GM21529 (cell line): ENCODE results near the gene TMEM45B.
"Not testable (repeated sequence)": the region's sequence is repeated elsewhere in the genome, so short reads cannot be mapped to it uniquely, and the experiment has no call there.

Experiments used
- ATAC-seq: cut with Tn5 transposase; IDR thresholded peaks from one replicate; pipeline ENCODE4 v1.9.1; 2021; ENCODE audit not compliant: unreplicated experiment

Gene TMEM45B

DNA sequence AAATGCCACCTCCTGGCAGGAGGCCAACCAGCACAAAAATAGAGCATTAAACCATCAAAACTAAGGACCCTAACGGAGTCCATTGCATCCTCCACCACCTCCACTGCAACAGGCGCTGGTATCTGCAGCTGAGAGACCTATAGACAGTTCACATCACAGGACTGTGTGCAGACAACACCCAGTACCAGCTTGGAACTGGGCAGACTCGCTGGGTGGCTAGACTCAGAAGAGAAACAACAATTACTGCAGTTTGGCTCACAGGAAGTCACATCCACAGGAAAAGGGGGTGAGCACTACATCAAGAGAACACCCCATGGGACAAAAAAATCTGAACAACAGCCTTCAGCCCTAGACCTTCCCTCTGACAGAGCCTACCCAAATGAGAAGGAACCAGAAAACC lies 11.6 kb upstream of the TMEM45B start:
- no peak for ATAC-seq

DNA sequence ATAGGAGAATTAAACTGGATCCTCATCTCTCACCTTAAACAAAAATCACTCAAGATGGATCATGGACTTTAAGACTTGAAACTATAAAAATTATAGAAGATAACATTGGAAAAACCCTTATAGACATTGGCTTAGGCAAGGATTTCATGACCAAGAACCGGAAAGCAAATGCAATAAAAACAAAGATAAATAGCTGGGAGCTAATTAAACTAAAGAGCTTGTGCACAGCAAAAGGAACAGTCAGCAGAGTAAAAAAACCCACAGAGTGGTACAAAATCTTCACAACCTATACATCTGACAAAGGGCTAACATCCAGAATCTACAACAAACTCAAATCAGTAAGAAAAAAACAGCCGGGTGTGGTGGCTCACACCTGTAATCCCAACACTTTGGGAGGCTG lies 7.4 kb upstream of the TMEM45B start:
- not testable (repeated sequence) for ATAC-seq

DNA sequence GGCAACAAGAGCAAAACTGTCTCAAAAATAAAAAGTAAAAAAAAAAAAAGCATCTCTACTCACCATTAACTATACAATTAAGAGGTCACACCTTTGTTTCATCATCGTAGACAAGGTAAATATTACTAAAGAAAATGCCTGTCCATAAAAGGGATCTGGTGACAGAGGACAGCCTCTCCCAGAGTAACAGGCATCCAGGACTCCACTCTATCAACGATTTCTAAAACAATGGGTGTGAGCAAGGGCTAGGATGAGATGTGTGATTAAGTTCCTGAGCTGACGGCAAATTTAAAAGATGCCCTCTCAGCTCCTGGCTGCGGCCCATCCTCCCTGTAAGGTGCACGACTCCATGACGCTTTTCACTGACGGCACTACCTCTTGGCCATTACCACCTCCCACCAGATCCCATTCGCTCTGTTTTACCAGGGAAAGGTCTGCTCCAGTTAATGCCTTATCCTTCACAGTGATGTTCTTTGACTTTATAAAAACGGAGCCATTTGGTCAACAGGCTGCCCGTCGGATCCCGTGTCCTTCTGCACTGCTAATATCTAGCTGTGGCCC lies 2.3 kb upstream of the TMEM45B start:
- no peak for ATAC-seq

DNA sequence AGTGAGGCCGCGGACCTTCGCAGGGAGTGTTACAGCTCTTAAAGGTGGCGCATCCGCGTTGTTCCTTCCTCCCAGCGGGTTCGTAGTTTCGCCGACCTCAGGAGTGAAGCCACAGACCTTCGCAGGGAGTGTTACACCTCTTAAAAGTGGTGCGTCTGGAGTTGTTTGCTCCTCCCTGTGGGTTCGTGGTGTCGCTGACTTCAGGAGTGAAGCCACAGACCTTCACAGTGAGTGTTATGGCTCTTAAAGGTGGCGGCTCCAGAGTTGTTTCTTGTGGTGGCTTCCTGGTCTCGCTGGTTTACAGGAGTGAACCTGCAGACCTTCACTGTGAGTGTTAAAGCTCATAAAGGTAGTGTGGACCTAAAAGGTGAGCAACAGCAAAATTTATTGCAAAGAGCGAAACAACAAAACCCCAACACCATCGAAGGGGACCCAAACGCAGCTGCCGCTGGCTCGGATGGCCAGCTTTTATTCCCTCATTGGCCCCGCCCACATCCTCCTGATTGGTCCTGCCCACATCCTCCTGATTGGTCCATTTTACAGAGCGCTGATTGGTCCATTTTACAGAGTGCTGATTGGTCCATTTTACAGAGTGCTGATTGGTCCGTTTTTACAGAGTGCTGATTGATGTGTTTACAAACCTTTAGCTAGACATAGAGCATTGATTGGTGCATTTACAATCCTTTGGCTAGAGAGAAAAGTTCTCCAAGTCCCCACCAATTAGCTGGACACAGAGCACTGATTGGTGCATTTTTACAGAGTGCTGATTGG lies 1.2 kb upstream of the TMEM45B start:
- ATAC-seq: no peak

DNA sequence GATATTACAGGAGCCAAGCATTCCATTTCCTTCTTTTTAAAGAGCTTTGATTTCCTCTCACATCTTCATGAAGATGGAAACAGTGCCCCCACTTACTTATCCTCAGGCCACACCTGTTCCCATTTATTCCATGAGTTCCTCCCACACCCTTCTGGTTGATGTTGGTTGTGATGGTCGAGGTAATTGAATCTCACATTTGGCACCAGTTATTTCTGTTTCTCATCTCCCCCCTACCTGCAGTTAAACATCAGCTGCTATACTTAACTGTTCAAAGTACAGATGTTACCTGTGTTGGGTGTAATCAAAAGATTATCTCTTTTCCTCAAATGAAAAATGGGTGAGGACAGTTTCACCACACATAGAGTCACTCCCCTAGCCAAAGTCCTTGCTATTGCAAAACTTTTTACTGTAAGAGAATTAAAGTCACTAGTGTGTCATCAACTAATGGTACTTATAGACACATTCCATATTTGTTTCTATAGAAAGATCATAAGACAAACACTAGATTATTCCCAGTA lies 1.9 kb downstream of the TMEM45B start:
- no peak for ATAC-seq

DNA sequence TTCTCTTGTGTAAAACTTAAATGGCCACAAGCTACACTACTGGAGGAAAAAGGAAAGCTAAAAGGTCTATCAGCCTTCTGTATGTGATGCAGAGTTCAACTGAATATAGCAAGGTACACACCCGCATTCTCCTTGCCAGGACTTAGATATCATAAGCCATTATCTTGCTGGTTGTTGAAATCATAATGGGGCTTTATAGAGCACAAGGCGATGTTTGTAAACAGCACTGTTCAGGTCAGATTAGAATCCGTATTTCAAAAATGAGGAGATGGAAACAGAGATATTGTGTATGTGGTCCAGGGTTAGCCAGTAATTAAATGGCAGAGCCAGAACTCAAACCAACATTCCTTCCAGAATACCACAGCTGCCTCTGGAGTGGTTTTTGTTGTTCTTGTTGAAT lies 2.6 kb downstream of the TMEM45B start:
- ATAC-seq: not testable (repeated sequence)

DNA sequence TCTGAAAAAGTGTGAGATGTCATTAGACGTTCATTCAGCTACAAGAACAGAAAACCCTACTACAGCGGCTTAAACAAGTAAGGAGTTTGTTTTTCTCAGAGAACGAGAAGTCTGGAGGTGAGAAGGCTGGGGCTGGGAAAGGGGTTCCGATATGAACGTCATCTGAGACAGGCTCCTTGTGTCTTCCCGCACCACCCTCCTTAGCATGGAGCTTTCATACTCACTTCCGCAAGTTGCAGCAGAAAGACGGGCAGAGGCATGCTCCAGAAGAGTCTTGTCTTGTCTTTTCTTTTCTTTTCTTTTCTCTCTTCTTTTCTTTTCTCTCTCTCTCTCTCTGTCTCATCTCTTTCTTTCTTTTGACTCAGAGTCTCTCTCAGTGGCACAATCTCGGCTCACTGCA lies 3.6 kb downstream of the TMEM45B start:
- no peak for ATAC-seq

DNA sequence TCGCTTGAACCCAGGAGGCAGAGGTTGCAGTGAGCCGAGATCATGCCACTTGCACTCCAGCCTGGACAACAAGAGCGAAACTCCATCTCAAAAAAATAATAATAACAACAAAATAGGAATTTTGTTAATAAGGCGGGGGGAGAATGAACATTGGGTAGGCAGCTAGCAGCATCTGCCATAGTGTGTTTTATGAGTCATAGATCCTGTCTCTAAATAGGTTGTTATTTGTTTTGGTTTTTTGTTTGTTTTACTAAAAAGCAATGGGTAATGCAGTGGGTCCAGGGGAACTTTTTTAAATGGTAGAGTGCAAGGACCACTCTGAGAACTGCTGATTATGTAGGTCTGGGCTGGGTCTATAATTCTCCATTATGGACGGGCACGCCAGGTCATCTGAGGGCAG lies 4.6 kb downstream of the TMEM45B start:
- ATAC-seq: not testable (repeated sequence)

DNA sequence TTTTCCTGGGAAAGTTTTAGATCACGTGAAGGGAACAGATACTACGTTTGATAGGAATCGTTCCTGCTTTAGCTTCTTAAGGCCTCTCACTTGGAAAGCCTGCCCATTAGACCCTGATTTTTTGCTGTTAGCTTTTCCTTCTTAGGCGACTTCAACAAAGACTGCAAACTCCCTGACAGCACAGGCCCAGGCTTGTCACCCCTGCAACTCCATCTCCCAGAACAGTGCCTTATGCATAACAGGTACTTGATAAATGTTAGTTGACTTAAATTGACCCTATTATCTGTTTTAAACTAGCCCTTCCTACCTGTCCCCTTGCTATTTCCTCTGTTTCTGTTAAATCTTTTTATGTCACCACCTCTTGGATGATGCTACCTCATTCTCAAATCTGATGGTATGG lies 7.6 kb downstream of the TMEM45B start:
- not testable (repeated sequence) for ATAC-seq

DNA sequence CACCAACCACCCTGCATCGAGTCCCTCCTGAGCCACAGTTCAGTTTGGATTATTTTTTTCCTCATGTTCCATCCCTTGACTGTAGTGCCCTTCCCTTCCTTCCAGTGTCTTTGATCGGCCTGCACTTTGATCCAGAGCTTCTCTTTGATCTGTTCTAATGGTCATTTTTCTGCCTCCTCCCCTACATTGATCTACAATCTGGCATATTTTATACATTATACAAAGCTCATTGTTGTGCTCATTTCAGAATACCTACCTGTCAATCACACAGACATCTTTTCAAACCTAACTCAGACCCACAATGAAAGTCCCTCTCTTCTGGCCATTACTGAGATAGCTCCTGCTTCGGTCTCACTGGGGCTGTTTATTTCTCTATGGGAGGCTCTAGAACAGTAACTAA lies 8.2 kb downstream of the TMEM45B start:
- ATAC-seq: not testable (repeated sequence)

DNA sequence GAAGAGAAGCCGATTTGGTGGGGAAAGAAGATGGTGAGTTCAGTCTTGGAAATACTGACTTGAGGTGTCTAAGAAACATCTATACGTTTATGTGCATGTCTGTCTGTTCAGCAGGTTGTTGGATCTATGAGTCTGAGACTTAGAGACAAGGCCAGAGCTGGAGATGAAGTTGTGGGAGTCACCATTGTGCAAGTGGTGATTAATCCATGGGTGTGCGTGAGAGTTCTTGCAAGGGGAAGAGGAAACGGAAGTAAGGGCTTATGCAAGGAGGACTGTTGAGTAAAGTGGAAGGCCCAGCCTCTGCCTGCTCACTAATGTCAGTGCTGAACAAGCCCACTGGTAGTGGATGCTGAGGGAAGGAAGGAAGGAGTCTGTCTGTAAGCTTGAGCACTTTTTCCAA lies 9.7 kb downstream of the TMEM45B start:
- ATAC-seq: no peak

DNA sequence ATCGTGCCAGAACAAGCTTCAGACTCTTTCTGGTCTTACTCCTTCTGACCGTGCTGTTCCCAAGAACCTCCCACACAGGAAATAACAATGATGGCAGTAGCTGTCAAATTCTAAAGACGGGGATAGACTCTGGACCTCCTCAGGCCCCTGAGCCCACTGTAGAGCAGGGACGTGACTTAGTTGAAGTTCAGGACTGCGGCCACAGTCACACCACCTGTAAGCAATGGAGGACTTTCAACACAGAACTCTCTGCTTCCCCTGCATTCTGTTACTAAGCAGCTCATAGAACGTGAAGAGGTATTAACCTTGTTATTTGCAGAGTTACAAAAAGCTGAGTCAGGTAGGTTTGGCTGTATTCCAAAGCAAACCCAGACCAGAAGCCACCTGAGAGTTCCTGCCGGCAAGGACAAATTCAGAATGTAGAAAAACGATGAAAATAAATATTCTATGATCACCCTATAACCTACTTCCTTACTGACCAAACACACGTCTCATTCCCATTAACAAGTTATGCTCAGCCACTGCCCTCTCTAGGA lies 12.7 kb downstream of the TMEM45B start:
- ATAC-seq: no peak

DNA sequence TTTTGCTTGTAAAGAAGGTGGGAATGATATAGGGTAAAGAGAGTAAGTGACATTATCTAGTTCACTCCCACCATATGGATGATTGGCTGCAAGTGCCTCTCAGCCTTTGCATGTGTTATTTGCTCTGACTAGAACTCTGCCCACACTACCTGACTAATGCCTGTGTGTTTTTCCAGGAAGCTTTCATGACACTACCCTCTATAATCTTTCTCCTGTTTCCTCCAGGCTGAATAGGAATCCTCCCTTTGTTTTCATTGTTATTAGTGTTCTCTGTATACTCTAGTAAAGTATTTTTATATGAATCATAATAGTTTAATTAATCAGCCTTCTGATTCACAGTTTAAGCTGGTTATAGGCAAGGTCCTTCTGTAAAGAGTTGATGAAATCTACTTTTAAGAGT lies 13.8 kb downstream of the TMEM45B start:
- not testable (repeated sequence) for ATAC-seq

DNA sequence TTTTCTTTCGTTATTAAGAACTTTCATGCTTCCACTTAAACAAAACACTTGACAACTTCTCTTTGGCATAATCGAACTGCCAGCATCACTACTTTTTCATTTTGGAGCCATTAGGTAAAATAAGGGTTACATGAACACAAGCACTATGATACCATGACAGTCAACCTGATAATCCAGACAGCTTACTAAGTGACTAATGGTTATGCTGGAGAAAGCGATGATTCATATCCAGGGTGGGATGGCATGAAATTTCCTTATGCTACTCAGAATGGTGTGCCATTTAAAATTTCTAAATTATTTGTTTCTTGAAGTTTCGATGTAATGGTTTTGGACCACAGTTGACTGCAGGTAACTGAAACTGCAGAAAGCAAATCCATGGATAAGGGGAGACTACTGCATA lies 15.6 kb downstream of the TMEM45B start:
- not testable (repeated sequence) for ATAC-seq

DNA sequence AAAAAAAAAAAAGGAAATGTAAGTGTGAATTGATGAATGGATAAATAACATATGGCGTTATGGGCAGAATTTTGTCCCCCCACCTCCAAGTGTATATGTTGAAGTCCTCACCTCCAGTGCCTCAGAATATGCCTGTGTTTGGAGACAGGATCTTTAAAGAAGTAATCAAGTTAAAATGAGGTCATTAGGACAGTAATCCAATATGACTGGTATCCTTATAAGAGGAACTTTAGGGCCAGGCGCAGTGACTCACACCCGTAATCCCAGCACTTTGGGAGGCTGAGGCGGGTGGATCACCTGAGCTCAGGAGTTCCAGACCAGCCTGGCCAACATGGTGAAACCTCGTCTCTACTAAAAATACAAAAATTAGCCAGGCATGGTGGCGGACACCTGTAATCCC lies 17.6 kb downstream of the TMEM45B start:
- not testable (repeated sequence) for ATAC-seq

DNA sequence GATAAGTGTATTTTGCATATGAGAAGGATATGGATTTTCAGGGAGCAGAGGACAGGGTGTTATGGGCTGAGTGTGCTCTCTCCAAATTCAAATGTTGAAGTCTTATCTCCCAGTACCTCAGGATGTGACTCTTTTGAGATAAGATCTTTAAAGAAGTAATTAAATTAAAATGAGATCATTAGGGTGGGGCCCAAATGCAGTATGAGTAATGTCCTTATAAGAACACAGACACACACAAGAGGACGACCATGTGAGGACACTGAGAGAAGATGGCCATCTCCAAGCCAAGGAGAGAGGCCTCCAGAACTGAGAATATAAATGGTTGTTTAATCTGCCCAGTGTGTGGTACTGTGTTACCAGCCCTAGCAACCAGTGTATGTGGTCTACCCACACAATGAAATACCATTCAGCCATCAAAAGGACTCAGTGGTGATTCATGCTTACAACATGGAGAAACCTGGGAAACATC lies 20.8 kb downstream of the TMEM45B start:
- ATAC-seq: not testable (repeated sequence)

DNA sequence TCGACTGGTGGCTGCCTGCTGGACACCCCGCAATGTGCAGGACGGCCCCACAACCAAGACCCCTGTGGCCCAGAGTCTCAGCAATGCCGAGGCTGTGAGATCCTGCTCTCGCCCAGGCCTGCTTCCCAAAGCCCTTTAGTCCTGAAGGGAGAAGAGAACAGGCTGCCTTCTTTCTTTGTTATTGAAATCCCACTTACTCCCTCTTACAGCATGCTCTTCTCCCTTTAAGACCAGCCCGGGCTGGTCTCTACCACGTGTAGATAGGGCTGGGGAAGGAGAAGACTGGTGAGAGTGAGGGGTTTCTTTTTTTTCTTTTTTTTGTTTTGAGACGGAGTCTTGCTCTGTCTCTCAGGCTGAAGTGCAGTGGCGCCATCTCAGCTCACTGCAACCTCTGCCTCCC lies 21.3 kb downstream of the TMEM45B start:
- no peak for ATAC-seq

DNA sequence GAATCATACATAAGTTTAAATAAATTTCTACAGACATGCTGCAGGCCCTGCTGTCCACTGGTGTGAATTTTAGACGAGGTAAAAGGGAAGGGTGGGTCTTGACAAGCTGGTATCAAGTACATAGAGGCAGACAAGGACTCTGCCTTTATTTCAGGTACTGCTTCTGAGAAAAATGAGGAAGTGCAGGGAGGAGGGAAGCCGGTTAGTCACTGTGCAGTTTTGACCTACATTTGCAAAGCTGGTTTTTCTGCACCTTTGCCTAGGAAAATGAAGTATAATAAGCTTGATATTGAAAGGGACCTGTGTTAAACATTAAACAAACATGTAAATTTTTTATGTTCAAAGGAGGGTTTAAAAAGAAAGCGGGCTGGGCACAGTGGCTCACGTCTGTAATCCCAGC lies 24.6 kb downstream of the TMEM45B start:
- no peak for ATAC-seq

DNA sequence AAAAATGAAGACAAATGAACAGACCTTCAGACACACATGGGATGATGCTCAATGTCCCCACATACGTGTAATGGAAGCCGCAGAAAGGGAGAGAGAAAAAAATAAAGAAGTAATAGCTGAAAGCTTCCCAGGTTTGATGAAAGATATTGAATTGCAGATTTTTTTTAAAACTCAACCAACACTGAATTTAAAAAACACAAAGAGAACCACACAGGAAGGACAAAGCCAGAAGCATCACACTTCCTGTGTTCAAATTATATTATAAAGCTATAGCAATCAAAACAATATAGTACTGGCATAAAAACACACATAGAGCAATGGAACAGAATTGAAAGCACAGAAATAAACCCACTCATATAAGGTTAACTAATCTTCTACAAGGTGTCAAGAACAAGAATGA lies 26.5 kb downstream of the TMEM45B start:
- ATAC-seq: no peak

DNA sequence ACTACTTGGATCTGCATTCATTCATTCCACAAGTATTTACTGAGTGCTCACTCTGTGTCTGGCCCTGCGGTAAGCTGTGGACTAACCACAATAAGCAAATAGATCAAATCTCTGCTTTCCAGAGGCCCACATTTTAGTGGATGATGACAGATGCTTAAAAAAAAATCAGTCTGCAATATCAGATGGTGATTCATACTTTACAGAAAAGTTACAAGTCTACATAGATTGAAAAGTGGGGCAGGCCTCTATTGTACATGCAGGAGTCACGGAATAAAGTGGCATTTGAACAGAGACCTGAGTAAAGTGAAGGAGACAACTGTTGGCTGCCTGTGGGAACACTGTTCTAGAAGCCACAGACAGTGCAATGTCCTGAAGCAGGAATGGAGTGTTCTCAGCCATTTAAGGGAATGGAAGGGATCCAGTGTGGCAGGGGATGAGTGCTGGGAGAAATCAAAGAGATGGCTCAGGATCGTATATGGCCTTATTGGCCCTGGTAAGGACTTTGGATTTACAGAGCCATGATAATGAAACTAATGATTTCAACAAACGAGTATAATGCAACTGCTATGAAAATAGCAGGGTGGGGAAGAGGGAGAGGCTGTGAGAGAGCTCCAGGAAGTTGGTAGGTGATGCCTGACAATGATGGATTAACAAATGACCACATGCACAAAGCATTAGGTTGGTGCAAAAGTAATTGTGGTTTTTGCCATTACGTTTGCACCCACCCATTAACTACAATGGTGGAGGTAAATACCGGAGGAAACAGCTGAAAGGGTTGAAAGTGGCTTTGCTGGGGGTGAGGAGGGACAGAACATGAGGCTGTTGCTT lies 31.1 kb downstream of the TMEM45B start:
- ATAC-seq: no peak

DNA sequence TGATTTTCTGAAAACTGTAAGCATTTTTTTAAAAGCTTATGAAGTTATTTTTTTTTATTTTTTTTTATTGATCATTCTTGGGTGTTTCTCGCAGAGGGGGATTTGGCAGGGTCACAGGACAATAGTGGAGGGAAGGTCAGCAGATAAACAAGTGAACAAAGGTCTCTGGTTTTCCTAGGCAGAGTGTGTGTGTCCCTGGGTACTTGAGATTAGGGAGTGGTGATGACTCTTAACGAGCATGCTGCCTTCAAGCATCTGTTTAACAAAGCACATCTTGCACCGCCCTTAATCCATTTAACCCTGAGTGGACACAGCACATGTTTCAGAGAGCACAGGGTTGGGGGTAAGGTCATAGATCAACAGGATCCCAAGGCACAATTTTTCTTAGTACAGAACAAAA lies 31.7 kb downstream of the TMEM45B start:
- not testable (repeated sequence) for ATAC-seq
